ENCODE measurements around the gene CPLX4. TPM values are rescaled to one million over a fixed set of nuclear protein-coding genes. Genes with fewer than 3 reads are reported as not detected.

CPLX4 gene
- total and polyA plus RNA-seq, 2 of the 8 experiments (the other 6 are each of a cell fraction or from before 2014, with no cell fraction given), result not detected

- Histone ChIP-seq H3K14ac (ENCODE audit: insufficient read length) (no peak overlapping the region), H3K23ac (ENCODE audit: insufficient read length) (no peak overlapping the region), H3K79me2 (ENCODE audit: control insufficient read depth in 1 of 2, insufficient read depth in 2 of 2, low read length in 2 of 2) (no peaks in the 10 kb centered on the region), H4K91ac (replicated peaks; ENCODE audit: insufficient read length, low read length) (no peak overlapping the region), H2BK5ac (ENCODE audit: low read depth, low read length) (no peak overlapping the region), H3K4ac (replicated peaks; ENCODE audit: insufficient read length, low read depth, low read length) (no peak overlapping the region), H2BK120ac (replicated peaks; ENCODE audit: low read depth, low read length) (no peak overlapping the region), H3K9ac (replicated peaks in 1 of 4; ENCODE audit: extremely low read depth in 1 of 4, low read depth in 3 of 4, low read length in 3 of 4) (no peak overlapping the region), H4K8ac (ENCODE audit: extremely low read depth, insufficient read depth, low read length) (no peak overlapping the region), H4K5ac (ENCODE audit: insufficient read length, low read depth, low read length) (no peak overlapping the region), H3K56ac (replicated peaks; ENCODE audit: insufficient read length, low read depth, low read length) (no peak overlapping the region), H3K27ac (ENCODE audit: low read depth, low read length) (no peak overlapping the region), H3K9me3 (ENCODE audit: insufficient read depth in 2 of 2, low read depth in 1 of 2, low read length in 1 of 2) (no peaks in the 10 kb centered on the region), H3K79me1 (ENCODE audit: low read depth, low read length) (no peaks in the 10 kb centered on the region), H3K23me2 (ENCODE audit: low read depth, low read length) (peaks cover 2% of the 10 kb centered on the region; the same call in 1 of the 2 replicates), H4K20me1 (replicated peaks in 1 of 2; ENCODE audit: control insufficient read depth in 1 of 2, insufficient read depth in 2 of 2, low read length in 2 of 2) (no peaks in the 10 kb centered on the region), H3K36me3 (ENCODE audit: control insufficient read depth in 2 of 4, insufficient read depth in 4 of 4, low read length in 3 of 4) (no peaks in the 10 kb centered on the region), H2BK12ac (ENCODE audit: low read depth, low read length) (no peak overlapping the region), H2AFZ (ENCODE audit: low read length) (no peak overlapping the region), H3K4me3 (ENCODE audit: extremely low read depth in 1 of 4, insufficient read depth in 2 of 4, low read depth in 3 of 4, low read length in 4 of 4) (no peak overlapping the region), H3K4me1 (replicated peaks in 1 of 4; ENCODE audit: control insufficient read depth in 3 of 4, insufficient read depth in 4 of 4, low read length in 3 of 4) (no peaks in the 10 kb centered on the region; a peak in 1 of 7 replicates), H2BK20ac (ENCODE audit: low read length) (no peak overlapping the region), H2BK15ac (ENCODE audit: low read length) (no peak overlapping the region), H3K27me3 (replicated peaks in 1 of 4; ENCODE audit: control insufficient read depth in 3 of 4, extremely low read depth in 1 of 4, insufficient read depth in 3 of 4, low read length in 3 of 4) (peaks cover 0 to 13% (median 4%) of the 10 kb centered on the region in 4 experiments; a peak in 5 of 7 replicates), H3K4me2 (ENCODE audit: insufficient read depth in 1 of 2, low read depth in 2 of 2, low read length in 2 of 2) (no peak overlapping the region), H2AK5ac (ENCODE audit: low read depth, low read length) (no peak overlapping the region), H3K18ac (ENCODE audit: extremely low read depth, low read length) (no peak overlapping the region)
- ChIA-PET POLR2A (ENCODE audit: partially characterized antibody) (interaction anchor here (0.7 kb wide), 1 partner anchor 11 kb away, joined by 3 read pairs; no protein-coding TSS in a partner anchor), CTCF (ENCODE audit: partially characterized antibody) (interaction anchor here (1.0 to 4.8 kb wide), 5 partner anchors 7 to 90 kb away, joined by 3 to 70 read pairs (median 6); partner anchors contain the start of gene CPLX4)
- FAIRE-seq (no peak), DNase-seq (ENCODE audit: low read depth in 1 of 2, low spot score in 2 of 2) (no peak)
- 85% methylated on average over 7 of the region's 7 CpGs; no CpG with 5 or more reads in 1 of the 2 experiments for whole genome bisulfite sequencing, 2 experiments (ENCODE audit: extremely low coverage in 1 of 2, insufficient coverage in 1 of 2, insufficient read length in 1 of 2, insufficient replicate concordance in 2 of 2, low coverage in 1 of 2, low lambda C conversion rate in 2 of 2, missing lambda C conversion rate in 1 of 2)
- no peak for TF ChIP-seq JUND (IDR thresholded peaks at IDR 0.05; ENCODE audit: low read length)
- TF ChIP-seq SAP30 (IDR thresholded peaks at IDR 0.05; ENCODE audit: insufficient read depth, insufficient replicate concordance, low read length), result no peak
- no peak for TF ChIP-seq POLR2A (IDR thresholded peaks at IDR 0.05; ENCODE audit: control extremely low read depth in 1 of 2, low read depth in 2 of 2, low read length in 2 of 2)
- TF ChIP-seq BRCA1 (IDR thresholded peaks at IDR 0.05; ENCODE audit: low read depth, low read length), result no peak
- TF ChIP-seq ASH2L (IDR thresholded peaks at IDR 0.05; ENCODE audit: low read length), result no peak
- no peak for TF ChIP-seq TAF1 (IDR thresholded peaks at IDR 0.05; ENCODE audit: low read depth, low read length)
Measured at GRCh38 chr18:59311631-59312030, 6.8 kb downstream of the CPLX4 start.

Measured in H1 (cell line).